Stomach smooth muscle (tissue), 2 donors: ENCODE measurements around the gene NF1.
"Not testable (repeated sequence)": the region's sequence is repeated elsewhere in the genome, so short reads cannot be mapped to it uniquely, and the experiment has no call there.

Source experiments
- H3K27ac ChIP-seq: one replicate; pipeline ENCODE4 v1.7.0; 2013; ENCODE audit warnings: mild to moderate bottlenecking, low read length, inconsistent platforms
- H3K27me3 ChIP-seq, 2 donors: one replicate each; pipeline ENCODE4 v1.7.0; 2013; ENCODE audit warnings: low read length in 2 of 2; ENCODE audit not compliant: insufficient read depth in 2 of 2, control insufficient read depth in 1 of 2
- H3K36me3 ChIP-seq, 2 donors: one replicate each; pipeline ENCODE4 v1.7.0; 2013; ENCODE audit warnings: low read length in 2 of 2; ENCODE audit not compliant: control insufficient read depth in 2 of 2, insufficient read depth in 2 of 2
- H3K4me1 ChIP-seq: one replicate; pipeline ENCODE4 v1.7.0; 2013; ENCODE audit warnings: low read length; ENCODE audit not compliant: control insufficient read depth, insufficient read depth
- H3K4me3 ChIP-seq, 2 donors: one replicate each; pipeline ENCODE4 v1.7.0; 2013; ENCODE audit warnings: low read length in 2 of 2
- H3K9ac ChIP-seq, 2 donors: one replicate each; pipeline ENCODE4 v1.7.0; 2013; ENCODE audit warnings: low read length in 2 of 2, mild to moderate bottlenecking in 1 of 2
- H3K9me3 ChIP-seq, 2 donors: one replicate each; pipeline ENCODE4 v1.7.0; 2013; ENCODE audit warnings: low read length in 2 of 2; ENCODE audit not compliant: control insufficient read depth in 2 of 2
- donor health status: healthy.
- donor health status: Pancreatic carcinoma.

NF1 gene

DNA sequence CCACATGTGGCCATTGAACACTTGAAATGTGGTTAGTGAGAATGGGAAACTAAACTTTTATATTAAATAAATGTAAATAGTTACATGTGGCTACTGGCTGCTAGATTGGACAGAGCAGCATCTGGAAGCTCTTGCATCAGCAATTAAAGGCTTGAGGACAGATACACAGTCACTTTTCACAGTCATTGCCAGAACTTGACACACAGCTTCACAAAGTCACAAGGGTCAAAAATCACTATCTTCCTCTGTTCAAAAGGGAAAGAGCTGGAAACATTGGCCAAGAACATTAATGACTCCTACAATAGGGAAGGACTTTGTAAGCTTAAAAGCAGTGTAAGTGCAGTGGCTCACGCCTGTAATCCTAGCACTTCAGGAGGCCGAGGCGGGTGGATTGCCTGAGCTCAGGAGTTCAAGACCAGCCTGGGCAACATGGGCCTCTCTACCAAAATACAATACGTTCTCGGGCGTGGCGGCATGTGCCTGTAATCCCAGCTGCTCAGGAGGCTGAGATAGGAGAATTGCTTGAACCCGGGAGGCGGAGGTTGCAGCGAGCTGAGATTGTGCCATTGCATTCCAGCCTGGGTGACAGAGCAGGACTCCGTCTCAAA, 288.0 kb downstream of the NF1 start:
- not testable (repeated sequence) for H3K9me3 ChIP-seq, H3K36me3 ChIP-seq, H3K4me1 ChIP-seq, H3K4me3 ChIP-seq, H3K27me3 ChIP-seq, H3K27ac ChIP-seq, H3K9ac ChIP-seq

GRCh38 chr17:31383488-31383887, 288.7 kb downstream of the NF1 start:
- not testable (repeated sequence) for H3K4me3 ChIP-seq, H3K36me3 ChIP-seq, H3K27ac ChIP-seq

DNA sequence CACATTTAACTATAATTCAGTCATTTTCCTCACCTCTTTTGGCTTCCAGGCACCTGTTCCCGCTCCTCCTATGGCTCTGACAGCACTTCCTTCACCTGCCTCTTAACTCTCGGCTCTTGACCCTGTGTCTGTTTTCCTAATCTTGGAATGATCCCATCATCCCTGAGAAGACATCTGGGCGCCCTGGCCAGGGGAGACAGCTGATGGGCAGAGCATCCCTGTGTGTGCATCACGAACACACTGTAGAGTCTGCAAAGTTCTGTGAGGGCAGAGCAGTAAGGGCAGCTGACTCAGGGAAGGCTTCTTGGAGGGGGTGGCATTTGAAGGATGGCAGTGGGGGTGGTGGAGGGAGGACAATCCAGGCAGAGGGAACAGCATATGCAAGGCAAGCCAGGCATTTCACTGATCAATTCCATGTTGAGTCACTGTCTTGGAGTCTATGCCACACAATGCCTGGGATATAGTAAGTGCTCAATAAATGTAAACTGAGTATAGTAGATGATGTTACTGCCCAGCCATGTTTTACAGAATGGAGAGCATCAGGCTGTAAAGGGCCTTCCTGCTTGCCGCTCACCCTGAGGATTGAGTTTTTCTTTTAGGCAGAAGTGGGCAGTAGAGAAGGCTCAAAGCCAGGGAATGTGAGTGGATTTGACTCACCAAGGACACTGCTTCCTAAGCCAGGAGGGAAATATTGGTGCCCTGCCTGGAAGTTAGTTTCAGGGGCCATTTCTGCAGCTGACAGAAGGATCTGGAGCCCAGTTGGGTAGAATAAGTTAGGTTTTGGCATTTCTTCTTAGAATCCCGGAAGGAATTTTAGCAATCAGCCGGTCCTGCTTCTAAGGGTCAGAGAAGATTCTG, 290.9 kb downstream of the NF1 start:
- no peaks in the 10 kb centered on the region for H3K9me3 ChIP-seq
- H3K27ac ChIP-seq = no peak overlapping the region
- H3K36me3 ChIP-seq = peaks cover 3 to 4% of the 10 kb centered on the region in 2 donors

More at GRCh38 chr17:31383488-31383887, 288.7 kb downstream of the NF1 start:
- H3K27me3 ChIP-seq, H3K9me3 ChIP-seq, H3K9ac ChIP-seq, H3K4me1 ChIP-seq: not testable (repeated sequence)

GRCh38 chr17:31386542-31387075, 291.8 kb downstream of the NF1 start:
- H3K9ac ChIP-seq = no peak overlapping the region
- H3K36me3 ChIP-seq = peaks cover 3 to 4% of the 10 kb centered on the region in 2 donors
- peaks cover 19 to 21% of the 10 kb centered on the region in 2 donors for H3K27me3 ChIP-seq

More for the DNA sequence above, 290.9 kb downstream of the NF1 start:
- Histone ChIP-seq H3K4me1 (no peaks in the 10 kb centered on the region), H3K27me3 (peaks cover 15% of the 10 kb centered on the region in 2 donors), H3K4me3 (no peak overlapping the region), H3K9ac (no peak overlapping the region)

GRCh38 chr17:31387438-31387837, 292.7 kb downstream of the NF1 start:
- H3K4me3 ChIP-seq = no peak overlapping the region

More at GRCh38 chr17:31386542-31387075, 291.8 kb downstream of the NF1 start:
- Histone ChIP-seq H3K4me3 (no peak overlapping the region), H3K27ac (no peak overlapping the region), H3K4me1 (peaks cover 3% of the 10 kb centered on the region), H3K9me3 (no peaks in the 10 kb centered on the region)

DNA sequence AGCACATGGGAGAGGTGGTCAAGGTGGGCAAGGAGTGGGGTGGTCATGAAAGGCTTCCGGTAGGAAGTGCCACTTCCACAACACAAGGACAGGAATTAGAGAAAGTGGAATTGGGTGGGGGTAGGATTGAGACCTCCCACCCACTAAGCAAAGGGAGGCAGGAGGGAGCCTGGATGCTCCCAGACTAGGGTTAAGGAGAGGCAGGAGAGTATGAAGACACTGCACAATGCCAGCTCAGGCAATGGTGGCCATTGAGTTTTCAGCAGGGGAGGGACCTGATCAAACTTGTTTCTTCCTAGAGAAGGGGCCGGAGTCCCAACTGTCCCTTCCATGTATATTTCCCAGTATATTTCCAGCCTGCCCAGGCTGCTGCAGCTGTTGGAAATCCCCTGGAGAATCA, 293.6 kb downstream of the NF1 start:
- Histone ChIP-seq H3K27ac (no peak overlapping the region), H3K9ac (no peak overlapping the region), H3K9me3 (no peaks in the 10 kb centered on the region), H3K4me1 (peaks cover 9% of the 10 kb centered on the region), H3K4me3 (no peak overlapping the region), H3K27me3 (peaks cover 32 to 35% of the 10 kb centered on the region in 2 donors), H3K36me3 (no peaks in the 10 kb centered on the region)

More at GRCh38 chr17:31387438-31387837, 292.7 kb downstream of the NF1 start:
- no peaks in the 10 kb centered on the region for H3K9me3 ChIP-seq
- no peak overlapping the region for H3K9ac ChIP-seq
- no peak overlapping the region for H3K27ac ChIP-seq
- H3K27me3 ChIP-seq = peaks cover 24 to 26% of the 10 kb centered on the region in 2 donors
- H3K36me3 ChIP-seq = no peaks in the 10 kb centered on the region
- peaks cover 8% of the 10 kb centered on the region for H3K4me1 ChIP-seq

- Histone ChIP-seq H3K27ac (no peak overlapping the region), H3K9me3 (no peaks in the 10 kb centered on the region), H3K36me3 (no peaks in the 10 kb centered on the region), H3K9ac (no peak overlapping the region), H3K27me3 (peaks cover 39 to 41% of the 10 kb centered on the region in 2 donors), H3K4me3 (no peak overlapping the region), H3K4me1 (peaks cover 9% of the 10 kb centered on the region)
Observed at GRCh38 chr17:31388770-31389656, 294.2 kb downstream of the NF1 start.

DNA sequence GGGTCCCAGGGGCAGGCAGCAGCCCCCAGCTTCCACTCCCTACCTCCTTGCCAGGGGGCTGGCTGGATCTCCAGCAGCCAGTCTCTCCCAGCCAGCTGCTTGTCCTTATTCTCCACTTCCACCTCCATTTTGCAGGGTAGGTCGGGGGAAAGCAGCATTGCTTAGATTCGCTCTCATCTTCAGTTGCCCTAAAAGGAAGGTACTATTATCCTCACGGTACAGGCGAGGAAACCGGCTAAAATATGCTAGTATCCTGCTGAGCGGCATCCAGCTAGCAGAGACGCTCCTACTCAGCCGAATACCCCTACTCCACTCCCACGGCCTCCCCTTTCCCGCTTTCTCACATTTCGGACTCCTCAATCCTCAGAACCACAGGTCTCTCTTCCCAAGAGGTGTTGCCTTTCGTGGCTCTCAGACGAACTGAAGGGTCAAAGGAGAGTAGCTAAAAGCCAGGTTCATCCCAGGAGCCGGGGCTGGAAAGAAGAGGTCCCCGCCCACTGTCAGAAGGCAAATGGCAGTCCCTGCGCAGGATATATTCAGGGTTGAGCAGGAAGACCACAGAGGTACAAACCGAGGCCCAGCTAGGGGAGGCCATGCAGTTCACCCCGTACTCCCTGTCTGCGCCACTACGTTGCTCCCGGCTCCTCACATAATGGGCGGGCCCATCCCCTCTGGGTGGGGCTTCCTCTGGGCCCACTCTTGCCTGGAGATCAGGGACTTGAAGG, 295.0 kb downstream of the NF1 start:
- H3K27me3 ChIP-seq = peaks cover 40 to 43% of the 10 kb centered on the region in 2 donors
- H3K4me3 ChIP-seq = no peak overlapping the region
- H3K9ac ChIP-seq = no peak overlapping the region
- H3K27ac ChIP-seq = no peak overlapping the region
- H3K36me3 ChIP-seq = no peaks in the 10 kb centered on the region
- no peaks in the 10 kb centered on the region for H3K9me3 ChIP-seq
- peaks cover 9% of the 10 kb centered on the region for H3K4me1 ChIP-seq

GRCh38 chr17:31390426-31390747, 295.6 kb downstream of the NF1 start:
- Histone ChIP-seq H3K9me3 (no peaks in the 10 kb centered on the region), H3K27ac (no peak overlapping the region), H3K27me3 (peaks cover 43 to 46% of the 10 kb centered on the region in 2 donors), H3K36me3 (no peaks in the 10 kb centered on the region), H3K9ac (no peak overlapping the region), H3K4me1 (peaks cover 9% of the 10 kb centered on the region), H3K4me3 (no peak overlapping the region)
